SK-N-SH (cell line): ENCODE results near the gene GOLPH3L. TPM values are rescaled to one million over a fixed set of nuclear protein-coding genes. Genes with fewer than 3 reads are reported as not detected.

Experiments
- CTCF ChIA-PET: fragments of 300-600, 350-600 bp; formaldehyde crosslinking; extraction: SDS; loops from one replicate; lab custom pipeline; 2021; lab: Yijun Ruan, JAX
- POLR2A ChIA-PET: fragments of 350-600 bp; sonication (Branson Sonifier 250); formaldehyde crosslinking; extraction: SDS; loops from one replicate; lab custom pipeline; 2020; ENCODE audit warnings: antibody characterized with exemption, inconsistent platforms; lab: Yijun Ruan, JAX
- DNase-seq: peaks from one replicate; pipeline ENCODE4 v3.0.0; 2012
- H2AFZ ChIP-seq: fragments of 200-600 bp; sonication (generic); 2 replicates; pipeline ENCODE4 v1.8.1; 2016; ENCODE audit warnings: antibody characterized with exemption, mild to moderate bottlenecking, low read depth
- H3F3A ChIP-seq: fragments of 200-600 bp; sonication (generic); replicated peaks from 2 replicates; pipeline ENCODE3; 2016; ENCODE audit warnings: antibody characterized with exemption, mild to moderate bottlenecking; ENCODE audit not compliant: insufficient read depth
- H3K27ac ChIP-seq, 2 experiments: fragments of 200-500 bp in 1 of 2; fragments of 200-600 bp in 1 of 2; sonication (Bioruptor generic) in 1 of 2; sonication (generic), shearing (Covaris generic) in 1 of 2; 2 replicates each; pipeline versions ENCODE4 v1.5.1 to v1.6.1; 2014 to 2016; ENCODE audit warnings: low read depth in 2 of 2, inconsistent platforms in 1 of 2, low read length in 1 of 2, mild to moderate bottlenecking in 1 of 2, mixed read lengths in 1 of 2
- H3K27me3 ChIP-seq: fragments of 200-600 bp; sonication (generic), shearing (Covaris generic); 2 replicates; pipeline ENCODE4 v1.6.1; 2016; ENCODE audit warnings: mixed run types; ENCODE audit not compliant: insufficient read depth
- H3K36me3 ChIP-seq, 2 experiments: fragments of 200-500 bp in 1 of 2; fragments of 200-600 bp in 1 of 2; sonication (Bioruptor generic) in 1 of 2; sonication (generic) in 1 of 2; replicated peaks in 1 of 2; 2 replicates each; pipeline versions ENCODE3 to v1.5.1; 2014 to 2016; ENCODE audit warnings: low read length in 1 of 2, mild to moderate bottlenecking in 1 of 2; ENCODE audit not compliant: insufficient read depth in 2 of 2, control insufficient read depth in 1 of 2
- H3K4me1 ChIP-seq, 2 experiments: fragments of 200-500 bp in 1 of 2; fragments of 200-600 bp in 1 of 2; sonication (Bioruptor generic) in 1 of 2; sonication (generic), shearing (Covaris generic) in 1 of 2; 2 replicates each; pipeline versions ENCODE4 v1.5.1 to v1.6.1; 2014 to 2016; ENCODE audit warnings: low read depth in 1 of 2, low read length in 1 of 2, mixed run types in 1 of 2; ENCODE audit not compliant: insufficient read depth in 2 of 2, control insufficient read depth in 1 of 2
- H3K4me2 ChIP-seq: fragments of 200-600 bp; sonication (generic), shearing (Covaris generic); 2 replicates; pipeline ENCODE4 v1.6.1; 2017; ENCODE audit warnings: mixed run types
- H3K4me3 ChIP-seq, 2 experiments: fragments of 200-500 bp in 1 of 2; fragments of 200-600 bp in 1 of 2; sonication (Bioruptor generic) in 1 of 2; sonication (generic), shearing (Covaris generic) in 1 of 2; 2 replicates each; pipeline versions ENCODE4 v1.5.1 to v1.8.1; 2014 to 2016; ENCODE audit warnings: low read depth in 2 of 2, inconsistent platforms in 1 of 2, low read length in 1 of 2, mild to moderate bottlenecking in 1 of 2, mixed read lengths in 1 of 2, moderate library complexity in 1 of 2
- H3K79me2 ChIP-seq: fragments of 200-600 bp; sonication (generic); 2 replicates; pipeline ENCODE4 v1.8.1; 2017; ENCODE audit warnings: mild to moderate bottlenecking; ENCODE audit not compliant: insufficient read depth
- H3K9ac ChIP-seq: fragments of 200-600 bp; sonication (generic); 2 replicates; pipeline ENCODE4 v1.6.1; 2017; ENCODE audit warnings: mixed run types
- H3K9me2 ChIP-seq: fragments of 200-600 bp; sonication (generic); 2 replicates; pipeline ENCODE4 v1.6.1; 2017; ENCODE audit warnings: mixed run types
- H3K9me3 ChIP-seq: fragments of 200-600 bp; sonication (generic); 2 replicates; pipeline ENCODE4 v1.6.1; 2017; ENCODE audit warnings: mixed run types, mild to moderate bottlenecking, moderate library complexity
- H4K20me1 ChIP-seq: fragments of 200-600 bp; sonication (generic); 2 replicates; pipeline ENCODE4 v1.6.1; 2017; ENCODE audit warnings: mild to moderate bottlenecking, mixed run types; ENCODE audit not compliant: insufficient read depth
- CHD2 ChIP-seq: fragments of 150-350 bp; IDR thresholded peaks from 2 replicates; pipeline ENCODE4 v1.6.1; 2018; ENCODE audit warnings: low read length; ENCODE audit not compliant: partially characterized antibody
- CTCF ChIP-seq: fragments of 200-600 bp; sonication (generic); IDR thresholded peaks from 2 replicates; pipeline ENCODE4 v1.6.1; 2017; ENCODE audit warnings: antibody characterized with exemption, mild to moderate bottlenecking, moderate library complexity
- ELF1 ChIP-seq: IDR thresholded peaks from 2 replicates; pipeline ENCODE4 v1.4.0; 2012
- EP300 ChIP-seq, 2 experiments: IDR thresholded peaks; 2 replicates each; pipeline versions ENCODE4 v1.4.0 to v1.6.1; 2012; ENCODE audit warnings: borderline replicate concordance in 1 of 2, low read depth in 1 of 2, low read length in 1 of 2
- FOXM1 ChIP-seq: IDR thresholded peaks from 2 replicates; pipeline ENCODE4 v1.4.0; 2012; ENCODE audit warnings: low read depth, mild to moderate bottlenecking
- GATA2 ChIP-seq: sonication (generic); formaldehyde crosslinking; IDR thresholded peaks from 2 replicates; pipeline ENCODE4 v1.5.0; 2020; ENCODE audit warnings: mild to moderate bottlenecking, missing genetic modification reagents
- MAX ChIP-seq: IDR thresholded peaks from 2 replicates; pipeline ENCODE4 v1.4.0; 2012; ENCODE audit warnings: low read depth
- MEF2A ChIP-seq: IDR thresholded peaks from 2 replicates; pipeline ENCODE4 v1.4.0; 2012; ENCODE audit warnings: low read depth, borderline replicate concordance
- NFIC ChIP-seq: IDR thresholded peaks from 2 replicates; pipeline ENCODE4 v1.4.0; 2012; ENCODE audit warnings: borderline replicate concordance
- PBX3 ChIP-seq: IDR thresholded peaks from 2 replicates; pipeline ENCODE4; 2012
- RCOR1 ChIP-seq: fragments of 150-350 bp; IDR thresholded peaks from 2 replicates; pipeline ENCODE4 v1.6.1; 2017; ENCODE audit warnings: antibody characterized with exemption, low read length
- RFX5 ChIP-seq: IDR thresholded peaks from 2 replicates; pipeline ENCODE4 v1.6.1; 2012; ENCODE audit warnings: mild to moderate bottlenecking, improper control_type of control experiment, low read length
- SIN3A ChIP-seq: IDR thresholded peaks from 2 replicates; pipeline ENCODE4 v1.6.1; 2012; ENCODE audit warnings: low read depth, mild to moderate bottlenecking, low read length, moderate library complexity, borderline replicate concordance
- SMC3 ChIP-seq: IDR thresholded peaks from 2 replicates; pipeline ENCODE4 v1.6.1; 2012; ENCODE audit warnings: low read depth, low read length, improper control_type of control experiment
- TAF1 ChIP-seq: IDR thresholded peaks from 2 replicates; pipeline ENCODE4 v1.6.1; 2012; ENCODE audit warnings: low read depth, mild to moderate bottlenecking, low read length, moderate library complexity, borderline replicate concordance
- TEAD4 ChIP-seq: IDR thresholded peaks from 2 replicates; pipeline ENCODE4 v1.4.0; 2012; ENCODE audit warnings: mild to moderate bottlenecking, borderline replicate concordance; ENCODE audit not compliant: insufficient read depth
- USF2 ChIP-seq: fragments of 150-350 bp; IDR thresholded peaks from 2 replicates; pipeline ENCODE4 v1.6.1; 2017; ENCODE audit warnings: antibody characterized with exemption, low read length, low read depth, borderline replicate concordance
- YY1 ChIP-seq: IDR thresholded peaks from 2 replicates; pipeline ENCODE4 v1.4.0; 2012; ENCODE audit warnings: low read depth, mild to moderate bottlenecking
- WGBS: methylation state at CpG from one replicate; pipeline ENCODE4 v1.1.6; 2017; ENCODE audit warnings: low lambda C conversion rate; 5-methylcytosine and 5-hydroxymethylcytosine counted together
- polyA plus RNA-seq, 3 experiments: library from polyadenylated mRNA; depleted of rRNA; stranded (reverse); fragments of >200 nt; gene quantifications; 2 replicates each; pipeline ENCODE4 v1.2.3, GENCODE V29; 2012

GOLPH3L gene
- polyA plus RNA-seq, 1 of the 3 experiments (the other 2 are of a cell fraction), result 7.8 TPM

GRCh38 chr1:150663321-150663720 is 33.6 kb downstream of the GOLPH3L start:
- no peaks in the 10 kb centered on the region for H3K27me3 ChIP-seq
- H3K36me3 ChIP-seq, result peaks cover 12 to 25% of the 10 kb centered on the region in 2 experiments
- no peak overlapping the region for H2AFZ ChIP-seq
- H4K20me1 ChIP-seq, result no peaks in the 10 kb centered on the region
- no peak for DNase-seq
- POLR2A ChIA-PET, result interaction anchor here (0.5 kb wide), 1 partner anchor 85 kb away, joined by 3 read pairs; no protein-coding TSS in a partner anchor
- no peaks in the 10 kb centered on the region for H3K9me3 ChIP-seq
- no peak for TF ChIP-seq MEF2A
- TF ChIP-seq SMC3, result no peak
- no peak for TF ChIP-seq CHD2
- no peak for TF ChIP-seq CTCF
- no peak for TF ChIP-seq SIN3A
- TF ChIP-seq ELF1, result no peak
- TF ChIP-seq PBX3, result no peak
- no peak for TF ChIP-seq YY1
- TF ChIP-seq MAX, result no peak
- no peak for TF ChIP-seq NFIC
- TF ChIP-seq EP300 (IDR thresholded peaks at IDR 0.05; ENCODE audit: borderline replicate concordance in 1 of 2, low read depth in 1 of 2, low read length in 1 of 2), result no peak
- no peak for TF ChIP-seq RCOR1
- TF ChIP-seq GATA2 (CRISPR knock-in tag), result no peak
- TF ChIP-seq TEAD4, result no peak
- TF ChIP-seq TAF1, result no peak
- no peak for TF ChIP-seq RFX5
- TF ChIP-seq FOXM1, result no peak
- no peak for TF ChIP-seq USF2
- no peak overlapping the region for H3K9ac ChIP-seq
- H3K79me2 ChIP-seq, result no peaks in the 10 kb centered on the region
- no peak overlapping the region for H3K4me2 ChIP-seq
- H3K9me2 ChIP-seq, result no peaks in the 10 kb centered on the region
- no peaks in the 10 kb centered on the region for H3K4me1 ChIP-seq
- CTCF ChIA-PET, result no interaction called here
- H3K27ac ChIP-seq, result no peak overlapping the region
- peaks cover 4% of the 10 kb centered on the region for H3F3A ChIP-seq
- no peak overlapping the region for H3K4me3 ChIP-seq
- 80% methylated on average over 7 of the region's 7 CpGs for WGBS
